ENCODE results near the gene CARS1.
"Not testable (repeated sequence)": the region's sequence is repeated elsewhere in the genome, so short reads cannot be mapped to it uniquely, and the experiment has no call there.

Gene CARS1

GRCh38 chr11:3063432-3063831, 6.2 kb upstream of the CARS1 start:
- not testable (repeated sequence) for H3K4me3 ChIP-seq (replicated peaks; ENCODE audit: insufficient read depth, low read length); H3K27ac ChIP-seq (replicated peaks); H3K27me3 ChIP-seq (ENCODE audit: insufficient read depth, poor library complexity, severe bottlenecking); DNase-seq (ENCODE audit: low read depth in 1 of 2, low spot score in 1 of 2)

GRCh38 chr11:3060436-3061025, 3.3 kb upstream of the CARS1 start:
- no peak for DNase-seq (ENCODE audit: low read depth in 1 of 2, low spot score in 1 of 2)
- H3K27ac ChIP-seq (replicated peaks) = no peak overlapping the region
- no peaks in the 10 kb centered on the region for H3K27me3 ChIP-seq (ENCODE audit: insufficient read depth, poor library complexity, severe bottlenecking)
- H3K4me3 ChIP-seq (replicated peaks; ENCODE audit: insufficient read depth, low read length) = no peak overlapping the region
- TF ChIP-seq CTCF (IDR thresholded peaks at IDR 0.05; ENCODE audit: insufficient read depth, low read length) = no peak
- no peak for TF ChIP-seq GABPA (IDR thresholded peaks at IDR 0.05; ENCODE audit: low read depth)
- no peak for TF ChIP-seq SPI1 (IDR thresholded peaks at IDR 0.05; ENCODE audit: borderline replicate concordance, low read depth)
- TF ChIP-seq REST (IDR thresholded peaks at IDR 0.05; ENCODE audit: insufficient replicate concordance, low read depth) = no peak
- TF ChIP-seq POLR2AphosphoS5 (IDR thresholded peaks at IDR 0.05; ENCODE audit: low read depth) = no peak

- Histone ChIP-seq H3K27ac (replicated peaks) (no peak overlapping the region), H3K27me3 (ENCODE audit: insufficient read depth, poor library complexity, severe bottlenecking) (no peaks in the 10 kb centered on the region), H3K4me3 (replicated peaks; ENCODE audit: insufficient read depth, low read length) (no peak overlapping the region)
- no peak for TF ChIP-seq CTCF (IDR thresholded peaks at IDR 0.05; ENCODE audit: insufficient read depth, low read length)
- TF ChIP-seq POLR2AphosphoS5 (IDR thresholded peaks at IDR 0.05; ENCODE audit: low read depth) = no peak
- no peak for TF ChIP-seq GABPA (IDR thresholded peaks at IDR 0.05; ENCODE audit: low read depth)
- TF ChIP-seq REST (IDR thresholded peaks at IDR 0.05; ENCODE audit: insufficient replicate concordance, low read depth) = no peak
- TF ChIP-seq SPI1 (IDR thresholded peaks at IDR 0.05; ENCODE audit: borderline replicate concordance, low read depth) = no peak
- no peak for DNase-seq (ENCODE audit: low read depth in 1 of 2, low spot score in 1 of 2)
These were observed 1.8 kb upstream of the CARS1 start for GRCh38 chr11:3058753-3059664.

- TF ChIP-seq CTCF (IDR thresholded peaks at IDR 0.05; ENCODE audit: insufficient read depth, low read length) (no peak), SPI1 (IDR thresholded peaks at IDR 0.05; ENCODE audit: borderline replicate concordance, low read depth) (no peak), GABPA (IDR thresholded peaks at IDR 0.05; ENCODE audit: low read depth) (no peak), REST (IDR thresholded peaks at IDR 0.05; ENCODE audit: insufficient replicate concordance, low read depth) (no peak), POLR2AphosphoS5 (IDR thresholded peaks at IDR 0.05; ENCODE audit: low read depth) (no peak)
- Histone ChIP-seq H3K27ac (replicated peaks) (peak overlapping the region; percentile 86), H3K27me3 (ENCODE audit: insufficient read depth, poor library complexity, severe bottlenecking) (no peaks in the 10 kb centered on the region), H3K4me3 (replicated peaks; ENCODE audit: insufficient read depth, low read length) (peak overlapping the region; percentile 97)
- DNase-seq (ENCODE audit: low read depth in 1 of 2, low spot score in 1 of 2) = no peak
These were observed 741 bp downstream of the CARS1 start for GRCh38 chr11:3056296-3057068.

Data from HL-60 (cell line).